Body of pancreas (tissue), 4 donors: ENCODE data around the gene STXBP4.

Source experiments
- CTCF ChIP-seq, 7 experiments: fragments of 450-650 bp in 4 of 7; fragments of 200-600 bp in 3 of 7; sonication (generic) in 3 of 7; IDR thresholded peaks; one replicate each; pipeline ENCODE4 v1.5.1; 2016 to 2019; ENCODE audit warnings: antibody characterized with exemption in 7 of 7
- POLR2A ChIP-seq, 3 donors: fragments of 450-650 bp; IDR thresholded peaks; one replicate each; pipeline ENCODE4 v1.6.1; 2016; ENCODE audit warnings: antibody characterized with exemption in 3 of 3, mild to moderate bottlenecking in 2 of 3

DNA sequence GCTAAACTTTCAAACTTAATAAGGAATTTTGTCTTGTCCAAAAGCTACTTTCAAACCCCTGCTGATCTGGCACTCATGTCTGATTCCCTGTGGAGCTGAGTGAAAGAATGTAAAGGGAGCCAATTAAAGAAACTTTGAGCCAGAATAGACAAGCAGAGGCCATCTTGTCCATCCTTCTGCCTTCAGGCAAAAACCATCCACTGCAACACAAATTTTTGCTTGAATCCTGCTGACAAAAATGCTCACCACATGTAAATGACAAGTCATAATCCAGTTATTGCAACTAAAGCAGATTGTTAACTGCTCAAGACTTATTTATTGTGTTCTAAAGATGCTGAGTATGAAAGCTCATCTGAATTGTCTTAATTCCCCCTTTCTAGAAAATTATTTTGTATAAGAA, 172.2 kb downstream of the STXBP4 start:
- no peak for TF ChIP-seq CTCF (IDR thresholded peaks at IDR 0.05)
- no peak for TF ChIP-seq POLR2A (IDR thresholded peaks at IDR 0.05)
